IMR-90 (cell line): ENCODE data around the gene KCNN3. TPM values are rescaled to one million over a fixed set of nuclear protein-coding genes. Genes with fewer than 3 reads are reported as not detected.

Source experiments
- ATAC-seq: fragments of 200-7000 bp; cut with Tn5 transposase; 2 replicates; pipeline ENCODE4 v1.9.1; 2020; ENCODE audit warnings: low read depth, mild to moderate bottlenecking, moderate library complexity
- BruUV-seq: library from RNA; stranded (reverse); fragments of 400-500 nt; replicated peaks from 2 replicates; lab custom pipeline; 2021; lab: Mats Ljungman, UMichigan
- CTCF ChIA-PET: fragments of 300-600 bp; formaldehyde crosslinking; extraction: SDS; loops from one replicate; lab custom pipeline; 2021; ENCODE audit warnings: antibody characterized with exemption; lab: Yijun Ruan, JAX
- POLR2A ChIA-PET: fragments of 300-600 bp; sonication (Branson Sonifier 250); formaldehyde crosslinking; loops from one replicate; lab custom pipeline; 2022; ENCODE audit warnings: antibody characterized with exemption; ENCODE audit not compliant: unreplicated experiment; lab: Charles Lee
- DNase-seq: peaks from one replicate; pipeline ENCODE4 v3.0.0; 2013
- H2AFZ ChIP-seq: replicated peaks from 2 replicates; pipeline ENCODE3; 2013; ENCODE audit warnings: low read length, mild to moderate bottlenecking; ENCODE audit not compliant: poor library complexity
- H2AK5ac ChIP-seq: 2 replicates; pipeline ENCODE4 v1.6.1; 2013; ENCODE audit warnings: low read depth, low read length, inconsistent platforms
- H2AK9ac ChIP-seq: replicated peaks from 2 replicates; pipeline ENCODE3; 2013; ENCODE audit warnings: mild to moderate bottlenecking, low read depth, low read length, moderate library complexity; ENCODE audit not compliant: poor library complexity
- H2BK120ac ChIP-seq: 2 replicates; pipeline ENCODE4 v1.6.1; 2013; ENCODE audit warnings: low read depth, low read length, inconsistent platforms
- H2BK15ac ChIP-seq: 3 replicates; pipeline ENCODE4 v1.6.1; 2013; ENCODE audit warnings: low read depth, low read length, inconsistent platforms
- H2BK20ac ChIP-seq: 2 replicates; pipeline ENCODE4 v1.6.1; 2013; ENCODE audit warnings: low read depth, mild to moderate bottlenecking, inconsistent platforms, low read length, moderate library complexity
- H2BK5ac ChIP-seq: 2 replicates; pipeline ENCODE4 v1.6.1; 2013; ENCODE audit warnings: mild to moderate bottlenecking, low read depth, low read length, inconsistent platforms; ENCODE audit not compliant: poor library complexity, severe bottlenecking
- H3K14ac ChIP-seq: replicated peaks from 2 replicates; pipeline ENCODE4 v1.6.1; 2013; ENCODE audit warnings: low read depth, low read length, inconsistent platforms
- H3K18ac ChIP-seq: 2 replicates; pipeline ENCODE4 v1.6.1; 2013; ENCODE audit warnings: low read depth, low read length, control low read depth
- H3K23ac ChIP-seq: 2 replicates; pipeline ENCODE4 v1.6.1; 2013; ENCODE audit warnings: low read depth, low read length, inconsistent platforms
- H3K27ac ChIP-seq: 2 replicates; pipeline ENCODE4 v1.5.1; 2013; ENCODE audit warnings: mild to moderate bottlenecking, control low read depth, low read length; ENCODE audit not compliant: insufficient read depth
- H3K27me3 ChIP-seq: 2 replicates; pipeline ENCODE4 v1.6.1; 2013; ENCODE audit warnings: low read length; ENCODE audit not compliant: control insufficient read depth, insufficient read depth
- H3K36me3 ChIP-seq: 2 replicates; pipeline ENCODE4 v1.6.1; 2013; ENCODE audit warnings: low read length, mixed read lengths; ENCODE audit not compliant: control insufficient read depth, insufficient read depth
- H3K4ac ChIP-seq: 2 replicates; pipeline ENCODE4 v1.6.1; 2013; ENCODE audit warnings: low read depth, low read length, inconsistent platforms
- H3K4me1 ChIP-seq: 2 replicates; pipeline ENCODE4 v1.6.1; 2013; ENCODE audit warnings: low read length, mixed read lengths; ENCODE audit not compliant: control insufficient read depth, insufficient read depth
- H3K4me2 ChIP-seq: 2 replicates; pipeline ENCODE4 v1.6.1; 2013; ENCODE audit warnings: low read depth, mild to moderate bottlenecking, control low read depth, low read length, moderate library complexity
- H3K4me3 ChIP-seq: 2 replicates; pipeline ENCODE4 v1.5.1; 2013; ENCODE audit warnings: low read depth, mild to moderate bottlenecking, control low read depth, low read length, moderate library complexity; ENCODE audit not compliant: insufficient read depth
- H3K56ac ChIP-seq: 2 replicates; pipeline ENCODE4 v1.6.1; 2013; ENCODE audit warnings: low read length, inconsistent platforms; ENCODE audit not compliant: insufficient read depth; ENCODE audit errors: extremely low read depth
- H3K79me1 ChIP-seq, 2 experiments: 2 replicates each; pipeline ENCODE4 v1.6.1; 2013; ENCODE audit warnings: low read length in 2 of 2, inconsistent platforms in 1 of 2, low read depth in 1 of 2
- H3K9ac ChIP-seq: 2 replicates; pipeline ENCODE4 v1.6.1; 2013; ENCODE audit warnings: low read depth, low read length, control low read depth
- H3K9me1 ChIP-seq: 2 replicates; pipeline ENCODE4 v1.6.1; 2013; ENCODE audit warnings: low read length, inconsistent platforms; ENCODE audit not compliant: insufficient read depth
- H3K9me3 ChIP-seq: 2 replicates; pipeline ENCODE4 v1.6.1; 2013; ENCODE audit warnings: low read length; ENCODE audit not compliant: control insufficient read depth, insufficient read depth
- H4K20me1 ChIP-seq: 2 replicates; pipeline ENCODE4 v1.6.1; 2013; ENCODE audit warnings: low read length, inconsistent platforms; ENCODE audit not compliant: insufficient read depth
- H4K5ac ChIP-seq: 2 replicates; pipeline ENCODE4 v1.6.1; 2013; ENCODE audit warnings: mild to moderate bottlenecking, low read depth, low read length, control low read depth
- H4K8ac ChIP-seq, 2 experiments: 2 replicates each; pipeline ENCODE4 v1.6.1; 2013; ENCODE audit warnings: low read depth in 2 of 2, low read length in 2 of 2, control low read depth in 1 of 2, inconsistent platforms in 1 of 2
- H4K91ac ChIP-seq: 2 replicates; pipeline ENCODE4 v1.6.1; 2013; ENCODE audit warnings: low read depth, low read length, inconsistent platforms; ENCODE audit not compliant: insufficient read depth
- CEBPB ChIP-seq: IDR thresholded peaks from 2 replicates; pipeline ENCODE4 v1.6.1; 2012; ENCODE audit warnings: low read depth, low read length, improper control_type of control experiment
- CHD1 ChIP-seq: IDR thresholded peaks from 2 replicates; pipeline ENCODE4 v1.6.1; 2012; ENCODE audit warnings: low read depth, low read length, improper control_type of control experiment
- CTCF ChIP-seq: conservative IDR thresholded peaks from 2 replicates; pipeline ENCODE4 v1.5.1; 2012; ENCODE audit warnings: mild to moderate bottlenecking, low read depth, low read length, improper control_type of control experiment
- FOS ChIP-seq: fragments of 150-350 bp; IDR thresholded peaks from 2 replicates; pipeline ENCODE4 v1.6.1; 2016; ENCODE audit warnings: low read depth, low read length
- MAFK ChIP-seq: IDR thresholded peaks from 2 replicates; pipeline ENCODE4 v1.6.1; 2012; ENCODE audit warnings: low read depth, low read length, improper control_type of control experiment
- MXI1 ChIP-seq: IDR thresholded peaks from 2 replicates; pipeline ENCODE4 v1.6.1; 2012; ENCODE audit warnings: low read depth, mild to moderate bottlenecking, low read length, moderate library complexity, borderline replicate concordance
- RCOR1 ChIP-seq: IDR thresholded peaks from 2 replicates; pipeline ENCODE4 v1.6.1; 2012; ENCODE audit warnings: mild to moderate bottlenecking, low read length, improper control_type of control experiment; ENCODE audit not compliant: insufficient replicate concordance
- RFX5 ChIP-seq: IDR thresholded peaks from 2 replicates; pipeline ENCODE4 v1.8.0; 2012; ENCODE audit warnings: low read depth, mild to moderate bottlenecking, low read length, moderate library complexity
- SMC3 ChIP-seq: fragments of 150-350 bp; IDR thresholded peaks from 2 replicates; pipeline ENCODE4 v1.6.1; 2016; ENCODE audit warnings: low read depth, mild to moderate bottlenecking, antibody characterized with exemption, low read length, moderate library complexity
- WGBS, 2 experiments: methylation state at CpG; one replicate each; pipeline versions ENCODE4 v1.1.5 to v1.1.7; 2013; ENCODE audit warnings: missing lambda C conversion rate in 2 of 2; ENCODE audit not compliant: insufficient read length in 1 of 2; ENCODE audit errors: extremely low coverage in 2 of 2; 5-methylcytosine and 5-hydroxymethylcytosine counted together
- dilution Hi-C: fragments of 300-500 bp; cut with HindIII; formaldehyde crosslinking; loops from one replicate; pipeline ENCODE4 v1.14.3; 2018; ENCODE audit warnings: low sequenced_read_pairs; ENCODE audit not compliant: unreplicated experiment
- in situ Hi-C: fragments of 300-500 bp; cut with MboI; formaldehyde crosslinking; loops from 3 replicates; pipeline ENCODE4 v1.14.3; 2019; ENCODE audit warnings: low sequenced_read_pairs, inconsistent platforms, mixed read lengths
- intact Hi-C: fragments of 100-400 bp; cut with micrococcal nuclease; formaldehyde crosslinking; loops from 2 replicates; pipeline ENCODE4 v1.10.0; 2022
- polyA plus RNA-seq, 3 experiments: library from polyadenylated mRNA; depleted of rRNA; stranded (reverse); fragments of >200 nt; gene quantifications; 2 replicates each; pipeline ENCODE4 v1.2.3, GENCODE V29; 2012; ENCODE audit warnings: low replicate concordance in 1 of 3
- total RNA-seq: library from RNA; depleted of rRNA; stranded (reverse); fragments of >200 nt; gene quantifications from 2 replicates; pipeline ENCODE4 v1.2.3, GENCODE V29; 2012
- TF ChIP-seq, protein P1 (sequence below): fragments of 150-350 bp; IDR thresholded peaks from 2 replicates; pipeline ENCODE4 v1.6.1; 2016; ENCODE audit warnings: low read depth, mild to moderate bottlenecking, low read length, moderate library complexity, borderline replicate concordance

KCNN3 gene
- total and polyA plus RNA-seq, 2 of the 4 experiments (the other 2 are of a cell fraction): 0.02 TPM; not detected in 1

- Histone ChIP-seq H3K4me2 (no peak overlapping the region), H4K91ac (no peak overlapping the region), H3K56ac (no peak overlapping the region), H3K4ac (no peak overlapping the region), H3K18ac (no peak overlapping the region), H3K36me3 (no peaks in the 10 kb centered on the region), H4K8ac (no peak overlapping the region; a peak in 1 of 4 replicates), H3K14ac (no peak overlapping the region), H4K20me1 (peaks cover 5% of the 10 kb centered on the region; the same call in 1 of the 2 replicates), H3K9ac (no peak overlapping the region), H3K9me3 (no peaks in the 10 kb centered on the region), H2BK5ac (no peak overlapping the region), H2AK9ac (no peak overlapping the region), H3K4me3 (no peak overlapping the region), H2AK5ac (no peak overlapping the region; the same call in 1 of the 2 replicates), H3K27me3 (peaks cover 17% of the 10 kb centered on the region), H2BK120ac (no peak overlapping the region), H3K27ac (no peak overlapping the region), H2BK20ac (no peak overlapping the region), H2BK15ac (no peak overlapping the region), H3K23ac (no peak overlapping the region), H2AFZ (no peak overlapping the region), H3K9me1 (peaks cover 9% of the 10 kb centered on the region; the same call in 1 of the 2 replicates), H3K4me1 (peaks cover 10% of the 10 kb centered on the region), H3K79me1 (no peaks in the 10 kb centered on the region), H4K5ac (no peak overlapping the region)
- no TSS peak for BruUV-seq
- ATAC-seq (peak; percentile 30; the same call in 1 of the 2 replicates), DNase-seq (peak; percentile 57)
- intact Hi-C loops: no loop called here
- TF ChIP-seq, protein P1, sequence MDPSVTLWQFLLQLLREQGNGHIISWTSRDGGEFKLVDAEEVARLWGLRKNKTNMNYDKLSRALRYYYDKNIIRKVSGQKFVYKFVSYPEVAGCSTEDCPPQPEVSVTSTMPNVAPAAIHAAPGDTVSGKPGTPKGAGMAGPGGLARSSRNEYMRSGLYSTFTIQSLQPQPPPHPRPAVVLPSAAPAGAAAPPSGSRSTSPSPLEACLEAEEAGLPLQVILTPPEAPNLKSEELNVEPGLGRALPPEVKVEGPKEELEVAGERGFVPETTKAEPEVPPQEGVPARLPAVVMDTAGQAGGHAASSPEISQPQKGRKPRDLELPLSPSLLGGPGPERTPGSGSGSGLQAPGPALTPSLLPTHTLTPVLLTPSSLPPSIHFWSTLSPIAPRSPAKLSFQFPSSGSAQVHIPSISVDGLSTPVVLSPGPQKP: no peak
- TF ChIP-seq FOS (no peak), MAFK (no peak), MXI1 (no peak), CTCF (no peak), RFX5 (no peak), CEBPB (no peak), RCOR1 (no peak), CHD1 (no peak), SMC3 (no peak)
- in situ Hi-C loops: no loop called here
- dilution Hi-C loops: no loop called here
- 17% methylated on average over 2 of the region's 10 CpGs; no CpG with 5 or more reads in 1 of the 2 experiments for WGBS, 2 experiments
- ChIA-PET CTCF (no interaction called here), POLR2A (no interaction called here)
Measured at GRCh38 chr1:154730986-154731489, 139.0 kb downstream of the KCNN3 start.
